ENCODE data around the gene CALCR.

GRCh38 chr7:93558705-93559614 is 15.6 kb downstream of the CALCR start:
- TF ChIP-seq EZH2 (IDR thresholded peaks at IDR 0.05): no peak
- no peak for TF ChIP-seq POLR2AphosphoS5 (IDR thresholded peaks at IDR 0.05; ENCODE audit: borderline replicate concordance, low read depth, low read length)

Measured in SK-N-MC (cell line).